Activated CD8-positive, alpha-beta memory T cell treated with anti-CD3 and anti-CD28 coated beads, Interleukin-2, amount 50 U/mL, for 24 hours (primary cell): ENCODE results near the gene USP7.

ENCODE experiments used
- DNase-seq: peaks from one replicate; pipeline ENCODE4 v3.0.0-alpha.2; 2020; ENCODE audit errors: extremely low read depth

The USP7 gene

DNA sequence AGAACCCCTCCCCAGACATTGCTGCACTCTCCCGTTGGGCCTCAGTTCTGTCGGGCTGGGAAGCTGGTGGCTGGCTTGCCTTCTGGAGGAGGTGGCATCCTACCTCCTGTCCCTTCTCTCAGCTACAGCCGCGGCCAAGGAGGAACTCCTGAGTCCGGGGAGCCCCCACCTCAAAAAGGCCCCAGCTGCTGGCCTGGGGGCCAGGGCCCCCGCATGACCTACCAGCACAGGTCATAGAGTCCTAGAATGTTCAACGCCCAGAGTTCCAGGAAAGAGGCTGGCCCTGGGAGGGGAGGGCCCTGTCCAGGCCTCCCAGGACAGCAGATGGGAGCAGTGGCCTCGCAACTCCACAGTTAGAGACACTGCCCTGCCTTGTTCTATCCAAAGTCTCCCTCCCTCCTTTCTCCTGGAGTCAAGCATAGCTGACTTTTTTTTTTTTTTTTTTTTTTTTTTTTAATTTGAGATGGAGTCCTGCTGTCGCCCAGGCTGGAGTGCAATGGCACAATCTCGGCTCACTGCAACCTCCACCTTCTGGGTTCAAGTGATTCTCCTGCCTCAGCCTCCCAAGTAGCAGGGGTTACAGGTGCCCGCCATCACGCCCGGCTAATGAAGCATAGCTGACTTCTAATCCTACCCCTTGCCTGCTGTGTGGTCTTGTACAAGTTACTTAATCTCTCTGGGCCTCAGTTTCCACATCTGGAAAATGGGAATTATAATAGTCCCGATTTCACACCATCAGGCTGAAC, 102.0 kb downstream of the USP7 start:
- no peak for DNase-seq

DNA sequence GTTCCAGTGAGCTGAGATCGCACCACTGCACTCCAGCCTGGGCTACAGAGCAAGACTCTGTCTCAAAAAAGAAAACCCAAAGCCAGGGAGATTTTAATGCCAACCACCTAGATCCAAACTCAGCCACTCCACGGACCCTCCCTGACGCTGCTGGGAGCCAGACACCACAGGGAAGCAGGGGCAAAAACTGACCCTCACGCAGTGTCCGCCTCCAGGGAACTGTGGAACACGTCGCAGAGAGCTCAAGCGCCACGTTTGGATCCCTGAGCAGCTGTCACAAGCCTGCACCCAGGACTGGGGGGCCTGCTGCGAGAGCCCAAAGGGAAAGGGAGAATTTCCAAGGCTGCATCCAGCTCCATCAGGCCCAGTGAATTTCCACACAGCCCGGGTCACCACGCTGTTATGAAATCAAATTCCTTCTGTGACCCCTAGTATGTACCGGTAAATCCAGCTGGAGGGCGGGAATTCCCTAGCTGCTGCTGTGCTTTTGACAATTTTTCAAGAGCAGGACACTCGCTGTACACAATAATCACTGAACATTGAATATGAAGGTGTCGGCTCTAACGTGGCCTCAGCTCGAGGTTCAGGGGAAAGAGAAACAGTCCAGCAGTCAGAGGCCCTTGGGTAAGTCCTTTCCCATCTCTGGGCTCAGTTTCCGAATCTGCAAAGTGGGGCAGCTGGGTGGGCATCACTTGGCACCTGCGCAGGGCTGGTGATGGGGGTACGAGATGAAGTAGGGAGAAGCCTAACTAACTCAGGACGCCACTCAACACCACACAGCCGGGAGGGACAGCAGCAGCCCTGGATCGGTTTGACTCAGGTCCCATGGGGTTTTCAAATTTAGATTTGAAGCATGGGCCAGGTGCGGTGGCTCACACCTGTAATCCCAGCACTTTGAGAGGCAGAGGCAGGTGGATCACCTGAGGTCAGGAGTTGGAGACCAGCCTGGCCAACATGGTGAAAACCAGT, 103.5 kb downstream of the USP7 start:
- no peak for DNase-seq

DNA sequence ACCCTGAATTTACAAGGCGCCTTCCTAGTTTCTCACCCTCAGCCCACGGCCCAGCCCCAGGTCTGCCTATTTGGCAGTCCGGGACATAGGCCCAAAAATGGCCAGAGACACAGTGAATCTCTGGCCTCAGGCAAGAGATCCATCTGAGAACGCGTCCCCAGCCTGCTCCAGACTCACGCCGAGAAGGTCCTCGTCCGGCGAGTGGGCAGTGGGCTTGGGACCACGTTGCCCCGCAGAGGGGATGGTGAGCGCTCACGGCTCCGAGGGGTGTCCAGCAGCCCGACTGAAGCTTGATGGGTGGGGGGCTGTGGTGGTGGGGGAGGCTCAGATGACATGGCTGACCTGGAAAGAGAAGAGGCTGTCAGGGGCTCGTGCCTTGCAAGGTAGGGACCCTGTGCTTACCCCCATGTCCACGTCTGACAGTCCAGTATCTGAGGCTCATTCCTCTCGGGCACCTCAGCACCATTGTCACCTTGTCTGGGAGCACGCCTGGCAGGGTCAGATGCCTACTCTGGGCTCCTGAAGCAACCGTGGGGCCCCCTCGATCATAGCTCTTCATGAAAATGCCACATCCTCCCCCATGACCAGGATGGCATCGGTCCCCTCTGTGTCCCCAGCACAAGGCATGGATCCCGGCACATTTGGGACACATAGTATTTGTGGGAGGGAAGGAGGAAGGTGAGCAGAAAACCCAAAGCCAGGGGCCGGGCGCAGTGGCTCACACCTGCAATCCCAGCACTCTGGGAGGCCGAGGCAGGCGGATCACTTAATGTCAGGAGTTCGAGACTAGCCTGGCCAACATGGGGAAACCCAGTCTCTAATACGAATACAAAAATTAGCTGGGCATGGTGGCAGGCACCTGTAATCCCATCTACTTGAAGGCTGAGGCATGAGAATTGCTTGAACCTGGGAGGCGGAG, 104.5 kb downstream of the USP7 start:
- no peak for DNase-seq

GRCh38 chr16:8855972-8856371, 107.7 kb downstream of the USP7 start:
- no peak for DNase-seq

DNA sequence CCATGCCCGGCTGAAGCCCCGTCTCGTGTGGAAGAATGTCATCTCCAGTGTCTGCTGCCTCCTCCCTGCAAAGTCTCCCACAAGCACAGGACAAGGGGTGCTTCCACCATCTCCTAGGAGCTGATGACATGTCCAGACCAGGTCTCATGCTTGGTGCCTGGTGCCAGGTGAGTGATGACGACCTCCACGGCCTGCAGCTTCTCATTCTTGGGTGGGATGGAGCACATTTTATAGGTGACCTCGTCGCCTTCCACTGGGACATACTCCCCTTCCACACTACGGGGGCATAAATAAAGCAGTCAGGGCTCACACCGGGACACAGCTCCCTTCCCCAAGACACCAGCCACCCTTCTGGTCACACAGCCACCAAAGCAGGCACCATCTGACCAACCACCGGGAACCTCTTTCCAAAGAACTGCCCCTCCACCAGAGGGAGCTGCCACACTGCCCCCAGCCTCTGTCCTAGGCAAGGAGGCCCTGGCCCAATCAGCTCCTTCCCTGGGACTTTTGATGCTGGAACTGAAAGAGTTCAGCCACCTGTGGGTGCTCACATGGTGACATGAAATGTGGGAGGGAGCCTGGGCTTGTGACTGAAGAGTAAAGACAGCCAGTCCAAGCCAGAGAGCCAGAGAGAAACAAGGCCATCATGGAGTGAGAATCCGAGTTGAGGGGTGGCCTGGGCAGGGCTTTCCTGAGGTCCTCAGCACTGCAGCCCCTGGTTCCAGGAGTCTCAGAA, 108.5 kb downstream of the USP7 start:
- no peak for DNase-seq

- no peak for DNase-seq
These were observed 109.3 kb downstream of the USP7 start for GRCh38 chr16:8854298-8854948.

DNA sequence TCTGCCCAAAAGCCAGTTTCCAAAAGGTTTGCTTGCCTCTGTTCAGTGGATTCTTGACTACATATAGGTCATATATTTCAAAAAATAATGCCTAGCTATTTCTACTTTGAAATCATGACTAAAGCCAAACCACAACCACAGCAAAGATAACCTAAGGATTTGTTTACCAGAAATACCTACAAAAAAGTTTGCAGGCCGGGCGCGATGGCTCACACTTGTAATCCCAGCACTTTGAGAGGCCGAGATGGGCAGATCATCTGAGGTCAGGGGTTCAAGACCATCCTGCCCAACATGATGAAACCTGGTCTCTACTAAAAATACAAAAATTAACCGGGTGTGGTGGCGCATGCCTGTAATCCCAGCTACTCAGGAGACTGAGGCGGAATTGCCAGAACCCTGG, 110.1 kb downstream of the USP7 start:
- no peak for DNase-seq

- DNase-seq: no peak
These were observed 110.6 kb downstream of the USP7 start for GRCh38 chr16:8853150-8853549.

GRCh38 chr16:8852534-8852933, 111.2 kb downstream of the USP7 start:
- DNase-seq: no peak

DNA sequence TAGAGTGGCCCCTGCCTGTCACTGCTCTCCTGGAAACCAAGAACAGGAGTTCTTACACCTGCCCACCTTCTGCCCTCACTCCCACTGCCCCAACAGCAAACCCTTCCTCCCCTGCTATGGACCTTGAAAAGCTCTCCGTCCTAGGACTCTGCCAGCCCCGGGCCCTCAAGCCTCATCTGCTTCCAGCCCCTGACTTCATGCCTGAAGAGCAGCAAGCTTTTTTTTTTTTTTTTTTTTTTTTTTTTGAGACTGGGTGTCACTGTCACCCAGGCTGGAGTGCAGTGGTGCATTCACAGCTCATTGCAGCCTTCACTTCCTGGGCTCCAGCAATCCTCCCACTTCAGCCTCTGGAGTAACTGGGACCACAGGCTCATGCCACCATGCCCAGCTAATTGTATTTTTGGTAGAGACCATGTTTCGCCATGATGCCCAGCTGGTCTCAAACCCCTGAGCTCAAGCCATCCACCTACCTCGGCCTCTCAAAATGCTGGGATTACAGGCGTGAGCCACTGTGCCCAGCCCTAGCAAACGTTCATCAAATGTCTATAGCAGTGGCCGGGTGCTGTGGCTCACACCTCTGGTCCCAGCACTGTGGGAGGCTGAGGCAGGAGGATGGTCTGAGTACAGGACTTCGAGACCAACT, 111.8 kb downstream of the USP7 start:
- no peak for DNase-seq

- no peak for DNase-seq
These were observed 113.3 kb downstream of the USP7 start for GRCh38 chr16:8850279-8850885.

DNA sequence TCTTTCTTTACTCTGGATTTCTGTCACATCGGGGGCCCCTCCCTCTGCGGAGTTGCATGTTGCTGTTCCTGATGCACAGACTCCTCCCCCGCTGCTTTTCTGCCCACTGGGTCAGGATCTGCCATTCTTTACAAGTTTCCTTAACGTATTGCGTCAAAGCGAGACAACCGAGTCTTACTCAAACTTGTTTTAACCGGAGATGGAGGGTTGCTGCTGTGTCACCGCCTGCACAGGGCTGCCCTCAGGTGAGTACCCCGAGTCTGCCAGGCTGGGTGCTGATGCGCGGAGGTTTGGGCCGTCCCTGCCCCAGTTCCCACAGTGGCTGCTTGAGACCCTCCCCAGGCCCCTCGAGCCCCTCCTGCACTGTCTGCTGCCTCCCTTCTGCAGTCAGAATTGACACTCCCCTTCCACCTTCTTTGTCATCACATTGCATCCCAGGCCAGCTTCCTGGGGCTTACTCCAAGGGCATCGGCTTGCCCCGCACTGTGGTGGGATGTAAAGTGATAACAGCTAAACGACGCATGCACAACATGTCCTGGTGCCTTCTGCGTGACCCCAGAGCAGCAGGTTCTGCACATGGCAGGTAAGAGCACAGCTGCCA, 114.2 kb downstream of the USP7 start:
- DNase-seq: no peak

- DNase-seq: no peak
These were observed 114.7 kb downstream of the USP7 start for GRCh38 chr16:8848939-8849391.

- no peak for DNase-seq
These were observed 115.3 kb downstream of the USP7 start for GRCh38 chr16:8848231-8848938.

GRCh38 chr16:8847623-8848022, 116.1 kb downstream of the USP7 start:
- no peak for DNase-seq

DNA sequence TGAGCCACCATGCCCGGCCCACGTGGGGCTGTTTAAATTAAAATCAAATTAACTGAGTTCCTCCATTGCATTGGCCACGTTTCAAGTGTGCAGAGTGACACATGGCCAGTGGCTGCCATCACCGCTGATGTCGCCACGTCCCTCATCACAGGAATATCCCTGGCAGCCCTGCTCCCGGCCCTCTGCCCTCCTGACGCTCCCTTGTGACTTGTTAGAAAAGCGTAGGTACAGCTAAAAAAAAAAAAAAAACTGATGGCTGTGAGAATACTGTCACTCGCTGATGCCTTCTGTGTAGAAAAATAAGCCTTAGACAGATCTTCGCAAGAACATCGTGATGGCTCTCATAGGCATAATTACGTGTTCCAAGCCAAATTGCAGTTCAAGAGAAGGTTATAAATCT, 116.6 kb downstream of the USP7 start:
- no peak for DNase-seq

- no peak for DNase-seq
These were observed 117.2 kb downstream of the USP7 start for GRCh38 chr16:8846401-8846932.

DNA sequence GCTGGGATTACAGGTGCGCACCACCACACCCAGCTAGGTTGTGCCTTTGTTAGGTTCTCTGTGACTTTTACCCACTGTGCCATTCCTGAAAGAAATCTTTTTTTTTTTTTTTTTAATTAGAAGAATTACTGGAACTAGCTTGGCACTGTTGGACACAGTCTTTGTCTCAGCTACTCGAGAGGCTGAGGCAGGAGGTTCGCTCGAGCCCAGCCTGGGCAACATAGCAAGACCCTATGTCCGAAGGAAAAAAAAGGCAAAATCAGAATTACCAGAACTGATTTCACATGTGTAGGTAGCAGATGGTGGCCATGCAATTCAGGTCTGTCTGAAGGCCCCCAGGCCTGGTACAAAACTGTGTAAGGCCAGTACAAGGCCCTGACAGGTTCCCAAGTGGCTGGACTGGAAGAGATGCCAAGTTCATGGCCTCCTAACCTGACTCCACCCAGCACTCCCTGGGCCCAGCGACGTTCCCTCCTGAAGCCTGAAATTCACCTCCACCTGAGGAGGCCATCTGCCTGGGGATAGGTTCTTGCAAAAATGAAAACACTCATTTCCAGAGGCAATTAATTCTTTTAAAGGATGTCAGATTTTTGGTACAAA, 117.9 kb downstream of the USP7 start:
- no peak for DNase-seq
